T-cell (primary cell): ENCODE results near the gene SMIM22. TPM values are rescaled to one million over a fixed set of nuclear protein-coding genes. Genes with fewer than 3 reads are reported as not detected.

Source experiments
- ATAC-seq, 4 experiments: fragments of 200-7000 bp in 3 of 4; fragments of 150-1000 bp in 1 of 4; cut with Tn5 transposase; replicated peaks in 1 of 4; 1 replicate in 3 of 4; 2 replicates in 1 of 4; pipeline ENCODE4 v1.10.0; 2021; ENCODE audit warnings: moderate library complexity in 3 of 4, mild to moderate bottlenecking in 2 of 4, moderate number of reproducible peaks in 1 of 4
- CTCF ChIA-PET, 2 donors: fragments of 300-600 bp; sonication (Branson Sonifier 250); formaldehyde crosslinking; loops; one replicate each; lab custom pipeline; 2022; ENCODE audit warnings: antibody characterized with exemption in 2 of 2; lab: Charles Lee
- POLR2A ChIA-PET, 2 donors: fragments of 300-600 bp; sonication (Branson Sonifier 250); formaldehyde crosslinking; loops; one replicate each; lab custom pipeline; 2022; ENCODE audit warnings: antibody characterized with exemption in 2 of 2; lab: Charles Lee
- DNase-seq, 35 experiments: peaks; one replicate each; pipeline versions ENCODE4 v3.0.0 to v3.0.0-alpha.2; 2013 to 2023
- H3K27ac ChIP-seq: one replicate; pipeline ENCODE4 v1.5.1; 2013; ENCODE audit warnings: low read length
- H3K27me3 ChIP-seq, 2 experiments: replicated peaks in 1 of 2; 1 replicate in 1 of 2; 2 replicates in 1 of 2; pipeline versions ENCODE4 v1.6.1 to v1.7.0; 2013; ENCODE audit warnings: low read length in 1 of 2, mixed read lengths in 1 of 2; ENCODE audit not compliant: control insufficient read depth in 2 of 2, insufficient read depth in 2 of 2; ENCODE audit errors: extremely low read depth in 1 of 2
- H3K36me3 ChIP-seq, 2 donors: 1 replicate in 1 of 2; 2 replicates in 1 of 2; pipeline versions ENCODE4 v1.6.1 to v1.7.0; 2013; ENCODE audit warnings: low read length in 1 of 2; ENCODE audit not compliant: control insufficient read depth in 2 of 2, insufficient read depth in 1 of 2; ENCODE audit errors: extremely low read depth in 1 of 2
- H3K4me1 ChIP-seq, 2 experiments: 1 replicate in 1 of 2; 2 replicates in 1 of 2; pipeline versions ENCODE4 v1.6.1 to v1.7.0; 2013; ENCODE audit warnings: low read length in 2 of 2, mixed read lengths in 1 of 2; ENCODE audit not compliant: insufficient read depth in 2 of 2, control insufficient read depth in 1 of 2; ENCODE audit errors: extremely low read depth in 1 of 2
- H3K4me3 ChIP-seq, 2 donors: 1 replicate in 1 of 2; 2 replicates in 1 of 2; pipeline versions ENCODE4 v1.5.1 to v1.7.0; 2013; ENCODE audit warnings: mild to moderate bottlenecking in 2 of 2, low read length in 1 of 2, moderate library complexity in 1 of 2; ENCODE audit not compliant: control insufficient read depth in 1 of 2; ENCODE audit errors: extremely low read depth in 1 of 2
- H3K9me3 ChIP-seq: 2 replicates; pipeline ENCODE4 v1.7.0; 2013
- H3K27ac Mint-ChIP-seq, 2 donors: one replicate each; pipeline ENCODE4 v1.8.0; 2020 to 2021; ENCODE audit warnings: mild to moderate bottlenecking in 2 of 2, mixed read lengths in 2 of 2
- H3K27me3 Mint-ChIP-seq, 2 donors: one replicate each; pipeline ENCODE4 v1.8.0; 2021 to 2022; ENCODE audit warnings: mixed read lengths in 2 of 2
- H3K36me3 Mint-ChIP-seq: one replicate; pipeline ENCODE4 v1.8.0; 2021; ENCODE audit warnings: mixed read lengths
- H3K4me1 Mint-ChIP-seq, 3 donors: one replicate each; pipeline ENCODE4 v1.8.0; 2020 to 2022; ENCODE audit warnings: mixed read lengths in 3 of 3, mild to moderate bottlenecking in 1 of 3
- H3K4me3 Mint-ChIP-seq, 3 donors: one replicate each; pipeline ENCODE4 v1.8.0; 2020 to 2022; ENCODE audit warnings: mild to moderate bottlenecking in 3 of 3, mixed read lengths in 3 of 3, moderate library complexity in 3 of 3
- H3K9me3 Mint-ChIP-seq, 3 donors: one replicate each; pipeline ENCODE4 v1.8.0; 2020 to 2022; ENCODE audit warnings: mixed read lengths in 3 of 3
- WGBS: methylation state at CpG from one replicate; pipeline ENCODE4 v1.1.5; 2013; ENCODE audit warnings: missing lambda C conversion rate; ENCODE audit not compliant: insufficient coverage; 5-methylcytosine and 5-hydroxymethylcytosine counted together
- total RNA-seq, 35 experiments: library from RNA in 6 of 35; stranded (reverse) in 6 of 35; fragments of 120-200 nt in 1 of 35; gene quantifications; one replicate each; pipeline versions ENCODE4 v1.2.1 to v1.2.4 and lab custom pipeline; 2013 to 2026

The SMIM22 gene
- total RNA-seq, 5 donors from 2014 or later (not counting 1 experiment from before 2014, with no cell fraction given): not detected

DNA sequence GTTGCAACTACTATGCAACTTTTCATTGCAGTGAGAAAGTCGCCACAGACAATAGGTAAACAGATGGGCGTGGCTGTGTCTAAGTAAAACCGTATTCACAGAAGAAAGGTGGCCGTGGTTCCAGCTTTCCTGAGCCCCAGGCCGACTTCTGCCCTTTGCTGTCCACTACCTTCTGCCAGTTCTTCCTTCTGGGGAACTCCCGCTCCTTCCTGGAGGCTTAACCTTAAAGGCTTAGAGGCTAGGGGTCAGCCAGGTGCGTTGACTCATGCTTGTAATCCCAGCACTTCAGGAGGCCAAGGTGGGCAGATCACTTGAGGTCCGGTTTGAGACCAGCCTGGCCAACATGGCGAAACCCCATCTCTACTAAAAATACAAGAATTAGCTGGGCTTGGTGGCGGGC, 4.9 kb upstream of the SMIM22 start:
- H3K4me3 ChIP-seq: no peak overlapping the region
- 81% methylated on average over 6 of the region's 10 CpGs for WGBS
- POLR2A ChIA-PET: no interaction called here
- DNase-seq (no peak), ATAC-seq (no peak)
- Mint-ChIP-seq H3K27ac (no peak overlapping the region), H3K4me1 (no peaks in the 10 kb centered on the region), H3K27me3 (no peaks in the 10 kb centered on the region), H3K9me3 (no peaks in the 10 kb centered on the region), H3K36me3 (no peaks in the 10 kb centered on the region), H3K4me3 (no peak overlapping the region)
- H3K36me3 ChIP-seq: no peaks in the 10 kb centered on the region
- no peaks in the 10 kb centered on the region for H3K4me1 ChIP-seq
- peaks cover 0 to 6% of the 10 kb centered on the region in 2 experiments for H3K27me3 ChIP-seq
- H3K27ac ChIP-seq: no peak overlapping the region
- CTCF ChIA-PET: no interaction called here
- no peaks in the 10 kb centered on the region for H3K9me3 ChIP-seq

DNA sequence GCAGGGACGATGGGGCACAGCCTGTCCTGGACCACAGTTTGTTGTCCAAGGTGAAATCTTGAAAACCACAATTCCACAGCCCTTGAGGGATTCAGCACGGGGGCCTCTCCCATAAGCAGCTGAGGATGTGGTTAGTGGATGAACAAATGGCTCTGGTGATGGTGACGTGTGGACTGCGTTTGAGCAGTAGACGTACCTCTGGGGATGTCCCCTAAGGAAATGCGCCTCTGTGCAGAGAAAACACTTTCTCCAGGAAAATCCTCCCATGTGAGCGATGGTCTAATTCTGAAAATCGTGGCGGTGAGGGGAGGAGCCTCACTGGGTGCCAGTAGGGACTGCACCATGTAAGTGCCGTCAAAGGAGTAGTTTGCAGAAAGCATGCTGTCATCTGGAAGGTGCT, 4.3 kb upstream of the SMIM22 start:
- ChIA-PET POLR2A (no interaction called here), CTCF (no interaction called here)
- no peak overlapping the region for H3K27ac Mint-ChIP-seq
- Histone ChIP-seq H3K36me3 (no peaks in the 10 kb centered on the region), H3K27me3 (peaks cover 0 to 6% of the 10 kb centered on the region in 2 experiments), H3K9me3 (no peaks in the 10 kb centered on the region), H3K27ac (no peak overlapping the region), H3K4me3 (no peak overlapping the region), H3K4me1 (no peaks in the 10 kb centered on the region)
- ATAC-seq: no peak
- no peak for DNase-seq
- no peak overlapping the region for H3K4me3 Mint-ChIP-seq
- no peaks in the 10 kb centered on the region for H3K9me3 Mint-ChIP-seq
- H3K4me1 Mint-ChIP-seq: no peaks in the 10 kb centered on the region
- no peaks in the 10 kb centered on the region for H3K27me3 Mint-ChIP-seq
- WGBS: 75% methylated on average over 4 of the region's 10 CpGs
- H3K36me3 Mint-ChIP-seq: no peaks in the 10 kb centered on the region

DNA sequence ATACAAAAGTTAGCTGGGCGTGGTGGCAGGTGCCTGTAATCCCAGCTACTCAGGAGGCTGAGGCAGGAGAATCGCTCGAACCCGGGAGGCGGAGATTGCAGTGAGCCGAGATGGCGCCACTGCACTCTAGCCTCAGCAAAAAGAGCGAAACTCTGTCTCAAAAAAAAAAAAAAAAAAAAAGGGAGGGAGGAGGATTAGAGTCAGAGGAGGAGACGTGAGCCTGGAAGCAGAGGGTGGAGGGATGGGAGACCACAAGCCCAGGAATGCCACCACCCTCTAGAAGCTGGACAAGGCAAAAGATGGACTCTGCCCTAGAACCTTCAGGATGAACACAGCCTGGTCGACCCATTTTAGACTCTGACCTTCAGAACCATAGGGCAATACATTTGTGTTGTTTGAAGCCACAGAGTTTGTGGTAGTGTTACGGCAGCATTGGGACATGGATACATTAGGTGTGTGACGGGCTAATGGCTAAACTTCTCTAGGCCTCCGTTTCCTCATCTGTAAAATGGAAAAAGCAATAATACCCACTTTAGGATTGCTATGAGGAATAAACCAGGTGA, 2.1 kb upstream of the SMIM22 start:
- Mint-ChIP-seq H3K27me3 (no peaks in the 10 kb centered on the region), H3K36me3 (no peaks in the 10 kb centered on the region), H3K4me1 (no peaks in the 10 kb centered on the region), H3K27ac (no peak overlapping the region), H3K4me3 (no peak overlapping the region), H3K9me3 (no peaks in the 10 kb centered on the region)
- no peak for ATAC-seq
- CTCF ChIA-PET: no interaction called here
- H3K9me3 ChIP-seq: no peaks in the 10 kb centered on the region
- no peak overlapping the region for H3K27ac ChIP-seq
- WGBS: 83% methylated on average over 2 of the region's 13 CpGs
- H3K4me1 ChIP-seq: no peaks in the 10 kb centered on the region
- H3K4me3 ChIP-seq: no peak overlapping the region
- H3K36me3 ChIP-seq: no peaks in the 10 kb centered on the region
- no peak for DNase-seq
- POLR2A ChIA-PET: no interaction called here
- peaks cover 0 to 6% of the 10 kb centered on the region in 2 experiments for H3K27me3 ChIP-seq

DNA sequence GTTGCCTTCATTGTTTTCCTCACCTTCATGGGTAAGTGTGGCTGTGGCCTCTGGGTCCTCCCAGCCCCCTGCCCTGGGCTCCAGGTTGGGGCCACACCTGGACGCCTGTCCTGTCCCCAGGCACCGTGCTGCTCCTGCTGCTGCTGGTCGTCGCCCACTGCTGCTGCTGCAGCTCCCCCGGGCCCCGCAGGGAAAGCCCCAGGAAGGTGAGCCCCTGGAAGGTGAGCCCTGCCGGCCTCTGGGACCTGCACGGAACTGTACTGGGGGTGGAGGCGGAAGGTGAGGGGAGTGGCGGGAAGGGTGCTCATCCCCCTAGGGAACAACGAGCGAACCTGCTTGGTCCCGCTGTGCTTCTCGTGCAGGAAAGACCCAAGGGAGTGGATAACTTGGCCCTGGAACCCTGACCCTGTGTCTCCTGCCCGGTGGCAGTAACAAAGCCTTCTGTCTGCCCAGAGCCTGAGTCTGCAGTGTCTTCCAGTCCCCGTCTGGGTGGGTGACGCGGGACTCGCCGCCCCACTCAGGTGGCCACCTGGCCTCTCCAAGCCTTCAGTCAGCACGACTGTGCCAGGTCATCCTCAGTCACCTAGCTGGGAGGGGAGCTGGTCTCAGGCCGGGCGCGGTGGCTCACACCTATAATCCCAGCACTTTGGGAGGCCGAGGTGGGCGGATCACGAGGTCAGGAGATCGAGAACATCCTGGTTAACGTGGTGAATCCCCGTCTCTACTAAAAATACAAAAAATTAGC, 831 bp downstream of the SMIM22 start:
- ChIA-PET CTCF (no interaction called here), POLR2A (interaction anchor here in 1 of 2 donors (0.5 kb wide), 1 partner anchor 46 kb away, joined by 3 read pairs; no protein-coding TSS in a partner anchor)
- Histone ChIP-seq H3K27ac (no peak overlapping the region), H3K9me3 (no peaks in the 10 kb centered on the region), H3K27me3 (no peaks in the 10 kb centered on the region), H3K4me1 (peaks cover 0 to 7% of the 10 kb centered on the region in 2 experiments), H3K4me3 (no peak overlapping the region), H3K36me3 (peaks cover 0 to 3% of the 10 kb centered on the region in 2 donors)
- Mint-ChIP-seq H3K4me3 (no peak overlapping the region), H3K36me3 (no peaks in the 10 kb centered on the region), H3K27ac (no peak overlapping the region), H3K27me3 (no peaks in the 10 kb centered on the region), H3K4me1 (peaks cover 7% of the 10 kb centered on the region in 3 donors), H3K9me3 (no peaks in the 10 kb centered on the region)
- no peak for ATAC-seq
- DNase-seq: no peak
- WGBS: 90% methylated on average over 25 of the region's 30 CpGs

DNA sequence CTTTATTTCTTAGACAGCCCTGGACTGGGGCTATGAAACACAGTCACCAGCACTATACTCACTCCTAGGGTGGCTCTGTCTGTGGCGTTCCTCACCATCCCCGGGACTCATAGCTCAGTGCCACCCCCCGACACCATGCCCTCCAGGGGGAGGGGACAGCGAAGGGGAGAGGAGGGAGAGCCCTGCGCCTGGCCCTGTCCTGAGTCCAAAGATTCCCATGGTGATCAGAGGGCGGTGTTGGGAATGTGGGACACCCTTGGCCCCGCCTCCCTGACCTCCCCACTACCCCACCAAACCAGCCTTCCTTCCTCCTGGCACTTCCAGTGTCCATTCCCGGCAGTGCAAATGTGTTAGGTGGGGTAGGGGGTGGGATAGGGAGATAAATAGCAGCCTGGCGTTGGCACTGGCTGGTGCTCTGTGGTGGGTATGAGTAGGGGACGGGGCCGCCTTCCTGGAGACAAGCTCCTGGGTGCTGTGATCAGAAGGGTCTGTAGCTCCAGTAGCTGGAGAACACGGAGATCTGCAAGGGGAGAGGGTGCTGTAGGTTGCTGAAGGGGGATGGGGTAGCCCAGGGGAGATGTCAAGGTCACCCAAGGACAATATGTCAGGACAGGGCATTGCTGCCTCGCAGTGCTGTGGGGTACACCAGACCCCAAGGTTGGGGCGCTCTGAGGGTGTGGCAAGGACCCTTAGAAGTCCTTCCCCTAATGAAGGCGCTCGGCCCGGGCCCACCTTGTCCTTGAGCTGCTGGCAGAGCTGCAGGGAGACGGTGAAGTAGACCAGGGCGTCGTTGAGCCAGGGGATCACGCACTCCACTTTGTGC, 2.0 kb downstream of the SMIM22 start:
- Mint-ChIP-seq H3K4me3 (no peak overlapping the region), H3K9me3 (no peaks in the 10 kb centered on the region), H3K27ac (no peak overlapping the region), H3K27me3 (no peaks in the 10 kb centered on the region), H3K4me1 (peaks cover 7 to 12% (median 11%) of the 10 kb centered on the region in 3 donors), H3K36me3 (no peaks in the 10 kb centered on the region)
- WGBS: 94% methylated on average over 11 of the region's 21 CpGs
- peaks cover 0 to 3% of the 10 kb centered on the region in 2 donors for H3K36me3 ChIP-seq
- H3K27me3 ChIP-seq: no peaks in the 10 kb centered on the region
- peaks cover 2 to 18% of the 10 kb centered on the region in 2 experiments for H3K4me1 ChIP-seq
- DNase-seq (no peak), ATAC-seq (no peak)
- H3K9me3 ChIP-seq: no peaks in the 10 kb centered on the region
- H3K4me3 ChIP-seq: no peak overlapping the region
- ChIA-PET POLR2A (no interaction called here), CTCF (no interaction called here)
- H3K27ac ChIP-seq: no peak overlapping the region

DNA sequence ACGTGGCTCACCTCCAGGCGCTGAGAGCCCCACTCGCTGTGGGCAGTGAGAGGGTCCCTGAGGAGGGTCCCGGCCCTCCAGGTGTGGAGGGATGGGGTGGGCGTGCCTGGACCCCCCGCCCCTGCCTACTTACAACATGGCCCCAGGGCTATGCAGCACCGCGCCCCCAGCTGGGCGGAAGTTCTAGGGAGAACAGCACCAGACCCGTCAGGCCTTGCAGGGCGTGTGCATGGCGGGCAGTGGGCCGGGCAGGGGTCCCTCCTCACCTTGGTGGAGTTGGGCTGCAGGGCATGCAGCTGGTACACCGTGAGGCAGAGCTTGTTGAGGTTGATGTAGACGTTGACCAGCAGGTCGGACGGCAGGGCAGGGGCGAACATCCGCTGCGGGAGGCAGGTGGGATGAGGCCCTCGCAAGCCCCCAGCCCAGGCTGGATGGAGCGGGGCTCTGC, 2.7 kb downstream of the SMIM22 start:
- no peak overlapping the region for H3K27ac Mint-ChIP-seq
- H3K36me3 ChIP-seq: peaks cover 0 to 3% of the 10 kb centered on the region in 2 donors
- H3K4me3 Mint-ChIP-seq: no peak overlapping the region
- H3K9me3 Mint-ChIP-seq: no peaks in the 10 kb centered on the region
- H3K4me1 ChIP-seq: peaks cover 2 to 18% of the 10 kb centered on the region in 2 experiments
- ChIA-PET CTCF (no interaction called here), POLR2A (no interaction called here)
- no peaks in the 10 kb centered on the region for H3K9me3 ChIP-seq
- 91% methylated on average over 15 of the region's 22 CpGs for WGBS
- peaks cover 7 to 12% (median 11%) of the 10 kb centered on the region in 3 donors for H3K4me1 Mint-ChIP-seq
- no peak overlapping the region for H3K4me3 ChIP-seq
- no peaks in the 10 kb centered on the region for H3K27me3 ChIP-seq
- ATAC-seq (no peak), DNase-seq (no peak)
- no peaks in the 10 kb centered on the region for H3K27me3 Mint-ChIP-seq
- H3K27ac ChIP-seq: no peak overlapping the region
- H3K36me3 Mint-ChIP-seq: no peaks in the 10 kb centered on the region
